Measurements from ENCODE around the gene LRG1.

The LRG1 gene

GRCh38 chr19:4586245-4586644 lies 46.4 kb upstream of the LRG1 start:
- Histone ChIP-seq H3K27ac (no peak overlapping the region), H2AFZ (ENCODE audit: low read depth) (no peak overlapping the region), H3K27me3 (ENCODE audit: insufficient read depth, low read depth) (peaks cover 70% of the 10 kb centered on the region), H3K9ac (no peak overlapping the region), H4K20me1 (ENCODE audit: insufficient read depth) (no peaks in the 10 kb centered on the region), H3K79me2 (ENCODE audit: insufficient read depth, low read depth) (no peaks in the 10 kb centered on the region), H3K4me3 (IDR thresholded peaks at IDR 0.05; ENCODE audit: insufficient read depth, low read depth, low read length) (no peak overlapping the region), H3K36me3 (ENCODE audit: insufficient read depth) (no peaks in the 10 kb centered on the region), H3K4me2 (no peak overlapping the region), H3K4me1 (ENCODE audit: low read depth, poor library complexity, severe bottlenecking) (peaks cover 5% of the 10 kb centered on the region)
- TF ChIP-seq, protein P1, sequence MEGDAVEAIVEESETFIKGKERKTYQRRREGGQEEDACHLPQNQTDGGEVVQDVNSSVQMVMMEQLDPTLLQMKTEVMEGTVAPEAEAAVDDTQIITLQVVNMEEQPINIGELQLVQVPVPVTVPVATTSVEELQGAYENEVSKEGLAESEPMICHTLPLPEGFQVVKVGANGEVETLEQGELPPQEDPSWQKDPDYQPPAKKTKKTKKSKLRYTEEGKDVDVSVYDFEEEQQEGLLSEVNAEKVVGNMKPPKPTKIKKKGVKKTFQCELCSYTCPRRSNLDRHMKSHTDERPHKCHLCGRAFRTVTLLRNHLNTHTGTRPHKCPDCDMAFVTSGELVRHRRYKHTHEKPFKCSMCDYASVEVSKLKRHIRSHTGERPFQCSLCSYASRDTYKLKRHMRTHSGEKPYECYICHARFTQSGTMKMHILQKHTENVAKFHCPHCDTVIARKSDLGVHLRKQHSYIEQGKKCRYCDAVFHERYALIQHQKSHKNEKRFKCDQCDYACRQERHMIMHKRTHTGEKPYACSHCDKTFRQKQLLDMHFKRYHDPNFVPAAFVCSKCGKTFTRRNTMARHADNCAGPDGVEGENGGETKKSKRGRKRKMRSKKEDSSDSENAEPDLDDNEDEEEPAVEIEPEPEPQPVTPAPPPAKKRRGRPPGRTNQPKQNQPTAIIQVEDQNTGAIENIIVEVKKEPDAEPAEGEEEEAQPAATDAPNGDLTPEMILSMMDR (conservative IDR thresholded peaks at IDR 0.05; ENCODE audit: low read depth, low read length): no peak

DNA sequence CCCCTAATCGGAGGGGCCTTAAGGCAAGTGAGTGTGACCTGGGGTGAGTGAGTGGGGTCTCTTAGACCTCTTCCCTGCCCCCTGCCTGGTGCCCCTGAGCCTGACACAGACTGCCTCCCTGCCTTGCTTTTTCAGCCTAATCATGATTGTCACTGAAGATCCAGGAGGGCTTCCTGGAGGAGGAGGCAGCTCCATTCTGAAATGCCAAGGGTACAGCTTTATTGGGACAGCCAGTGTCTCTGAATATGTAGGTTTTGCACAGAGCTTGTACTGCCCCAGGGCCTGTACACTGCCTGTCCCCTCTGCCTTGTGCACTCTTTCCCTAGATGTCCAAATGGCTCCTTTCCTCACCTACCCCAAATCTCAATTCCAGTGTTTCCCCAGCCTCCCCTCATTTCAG lies 45.7 kb upstream of the LRG1 start:
- Histone ChIP-seq H3K4me2 (no peak overlapping the region), H3K4me1 (ENCODE audit: low read depth, poor library complexity, severe bottlenecking) (peaks cover 5% of the 10 kb centered on the region), H3K27me3 (ENCODE audit: insufficient read depth, low read depth) (peaks cover 63% of the 10 kb centered on the region), H3K27ac (no peak overlapping the region), H3K9ac (no peak overlapping the region), H3K36me3 (ENCODE audit: insufficient read depth) (no peaks in the 10 kb centered on the region), H4K20me1 (ENCODE audit: insufficient read depth) (no peaks in the 10 kb centered on the region), H2AFZ (ENCODE audit: low read depth) (no peak overlapping the region), H3K4me3 (IDR thresholded peaks at IDR 0.05; ENCODE audit: insufficient read depth, low read depth, low read length) (no peak overlapping the region), H3K79me2 (ENCODE audit: insufficient read depth, low read depth) (no peaks in the 10 kb centered on the region)
- TF ChIP-seq, protein P1 (conservative IDR thresholded peaks at IDR 0.05; ENCODE audit: low read depth, low read length): no peak

GRCh38 chr19:4584670-4585460 lies 45.0 kb upstream of the LRG1 start:
- TF ChIP-seq, protein P1 (conservative IDR thresholded peaks at IDR 0.05; ENCODE audit: low read depth, low read length): no peak
- Histone ChIP-seq H3K36me3 (ENCODE audit: insufficient read depth) (no peaks in the 10 kb centered on the region), H3K79me2 (ENCODE audit: insufficient read depth, low read depth) (no peaks in the 10 kb centered on the region), H4K20me1 (ENCODE audit: insufficient read depth) (no peaks in the 10 kb centered on the region), H3K4me3 (IDR thresholded peaks at IDR 0.05; ENCODE audit: insufficient read depth, low read depth, low read length) (no peak overlapping the region), H3K4me1 (ENCODE audit: low read depth, poor library complexity, severe bottlenecking) (peaks cover 5% of the 10 kb centered on the region), H3K27me3 (ENCODE audit: insufficient read depth, low read depth) (peaks cover 68% of the 10 kb centered on the region), H2AFZ (ENCODE audit: low read depth) (peak overlapping the region; percentile 38; the same call in 1 of the 2 replicates), H3K4me2 (peak overlapping the region; percentile 78), H3K9ac (no peak overlapping the region), H3K27ac (no peak overlapping the region)

DNA sequence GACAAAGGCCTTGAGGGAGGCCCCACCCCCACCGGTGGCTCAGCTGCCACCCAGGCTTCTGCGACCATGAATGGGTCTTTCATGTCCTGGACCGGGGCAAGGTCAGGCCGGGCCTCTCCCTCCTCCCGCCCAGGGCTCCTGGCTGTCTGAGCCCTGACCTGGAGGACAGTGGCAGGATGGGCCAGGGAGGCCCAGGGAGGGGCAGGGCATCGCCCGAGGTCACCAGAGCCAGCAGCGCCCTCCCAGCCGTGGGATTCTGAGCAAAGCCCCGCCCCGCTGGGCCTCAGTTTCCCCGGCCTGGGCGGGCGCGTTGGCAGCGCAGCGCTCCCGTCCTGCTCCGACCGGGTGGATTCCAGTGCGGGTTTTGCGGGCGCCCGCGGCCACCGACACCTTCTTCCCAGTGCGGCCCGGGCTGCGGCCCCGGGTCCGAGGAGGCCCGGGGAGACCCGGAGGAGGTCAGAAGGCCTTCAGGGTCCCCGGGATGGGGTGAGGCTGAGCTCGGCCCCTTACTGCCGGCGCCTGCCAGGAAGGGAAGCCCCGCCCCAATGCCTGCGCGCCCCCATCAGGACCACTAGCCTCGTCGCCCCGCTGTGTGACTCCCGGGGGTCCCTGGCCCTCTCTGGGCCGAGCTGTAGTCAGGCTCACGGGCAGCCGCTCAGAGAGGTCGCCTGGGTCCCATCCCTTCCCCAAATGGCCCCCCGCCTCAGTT lies 44.3 kb upstream of the LRG1 start:
- H3K27ac ChIP-seq: no peak overlapping the region
- H3K9ac ChIP-seq: no peak overlapping the region
- H3K4me1 ChIP-seq (ENCODE audit: low read depth, poor library complexity, severe bottlenecking): peaks cover 5% of the 10 kb centered on the region
- peak overlapping the region; percentile 78 for H3K4me2 ChIP-seq
- peaks cover 75% of the 10 kb centered on the region for H3K27me3 ChIP-seq (ENCODE audit: insufficient read depth, low read depth)
- TF ChIP-seq, protein P1 (conservative IDR thresholded peaks at IDR 0.05; ENCODE audit: low read depth, low read length): no peak
- H4K20me1 ChIP-seq (ENCODE audit: insufficient read depth): no peaks in the 10 kb centered on the region
- H3K36me3 ChIP-seq (ENCODE audit: insufficient read depth): no peaks in the 10 kb centered on the region
- peak overlapping the region; percentile 38; the same call in 1 of the 2 replicates for H2AFZ ChIP-seq (ENCODE audit: low read depth)
- H3K4me3 ChIP-seq (IDR thresholded peaks at IDR 0.05; ENCODE audit: insufficient read depth, low read depth, low read length): no peak overlapping the region
- H3K79me2 ChIP-seq (ENCODE audit: insufficient read depth, low read depth): no peaks in the 10 kb centered on the region

Data from KMS-11 (cell line).